IMR-90 (cell line): ENCODE measurements around the gene ALKBH5. TPM values are rescaled to one million over a fixed set of nuclear protein-coding genes. Genes with fewer than 3 reads are reported as not detected.

Source experiments
- ATAC-seq: fragments of 200-7000 bp; cut with Tn5 transposase; 2 replicates; pipeline ENCODE4 v1.9.1; 2020; ENCODE audit warnings: low read depth, mild to moderate bottlenecking, moderate library complexity
- BruUV-seq: library from RNA; stranded (reverse); fragments of 400-500 nt; replicated peaks from 2 replicates; lab custom pipeline; 2021; lab: Mats Ljungman, UMichigan
- CTCF ChIA-PET: fragments of 300-600 bp; formaldehyde crosslinking; extraction: SDS; loops from one replicate; lab custom pipeline; 2021; ENCODE audit warnings: antibody characterized with exemption; lab: Yijun Ruan, JAX
- POLR2A ChIA-PET: fragments of 300-600 bp; sonication (Branson Sonifier 250); formaldehyde crosslinking; loops from one replicate; lab custom pipeline; 2022; ENCODE audit warnings: antibody characterized with exemption; ENCODE audit not compliant: unreplicated experiment; lab: Charles Lee
- DNase-seq: peaks from one replicate; pipeline ENCODE4 v3.0.0; 2013
- H2AFZ ChIP-seq: replicated peaks from 2 replicates; pipeline ENCODE3; 2013; ENCODE audit warnings: low read length, mild to moderate bottlenecking; ENCODE audit not compliant: poor library complexity
- H2AK5ac ChIP-seq: 2 replicates; pipeline ENCODE4 v1.6.1; 2013; ENCODE audit warnings: low read depth, low read length, inconsistent platforms
- H2AK9ac ChIP-seq: replicated peaks from 2 replicates; pipeline ENCODE3; 2013; ENCODE audit warnings: mild to moderate bottlenecking, low read depth, low read length, moderate library complexity; ENCODE audit not compliant: poor library complexity
- H2BK120ac ChIP-seq: 2 replicates; pipeline ENCODE4 v1.6.1; 2013; ENCODE audit warnings: low read depth, low read length, inconsistent platforms
- H2BK15ac ChIP-seq: 3 replicates; pipeline ENCODE4 v1.6.1; 2013; ENCODE audit warnings: low read depth, low read length, inconsistent platforms
- H2BK20ac ChIP-seq: 2 replicates; pipeline ENCODE4 v1.6.1; 2013; ENCODE audit warnings: low read depth, mild to moderate bottlenecking, inconsistent platforms, low read length, moderate library complexity
- H2BK5ac ChIP-seq: 2 replicates; pipeline ENCODE4 v1.6.1; 2013; ENCODE audit warnings: mild to moderate bottlenecking, low read depth, low read length, inconsistent platforms; ENCODE audit not compliant: poor library complexity, severe bottlenecking
- H3K14ac ChIP-seq: replicated peaks from 2 replicates; pipeline ENCODE4 v1.6.1; 2013; ENCODE audit warnings: low read depth, low read length, inconsistent platforms
- H3K18ac ChIP-seq: 2 replicates; pipeline ENCODE4 v1.6.1; 2013; ENCODE audit warnings: low read depth, low read length, control low read depth
- H3K23ac ChIP-seq: 2 replicates; pipeline ENCODE4 v1.6.1; 2013; ENCODE audit warnings: low read depth, low read length, inconsistent platforms
- H3K27ac ChIP-seq: 2 replicates; pipeline ENCODE4 v1.5.1; 2013; ENCODE audit warnings: mild to moderate bottlenecking, control low read depth, low read length; ENCODE audit not compliant: insufficient read depth
- H3K27me3 ChIP-seq: 2 replicates; pipeline ENCODE4 v1.6.1; 2013; ENCODE audit warnings: low read length; ENCODE audit not compliant: control insufficient read depth, insufficient read depth
- H3K36me3 ChIP-seq: 2 replicates; pipeline ENCODE4 v1.6.1; 2013; ENCODE audit warnings: low read length, mixed read lengths; ENCODE audit not compliant: control insufficient read depth, insufficient read depth
- H3K4ac ChIP-seq: 2 replicates; pipeline ENCODE4 v1.6.1; 2013; ENCODE audit warnings: low read depth, low read length, inconsistent platforms
- H3K4me1 ChIP-seq: 2 replicates; pipeline ENCODE4 v1.6.1; 2013; ENCODE audit warnings: low read length, mixed read lengths; ENCODE audit not compliant: control insufficient read depth, insufficient read depth
- H3K4me2 ChIP-seq: 2 replicates; pipeline ENCODE4 v1.6.1; 2013; ENCODE audit warnings: low read depth, mild to moderate bottlenecking, control low read depth, low read length, moderate library complexity
- H3K4me3 ChIP-seq: 2 replicates; pipeline ENCODE4 v1.5.1; 2013; ENCODE audit warnings: low read depth, mild to moderate bottlenecking, control low read depth, low read length, moderate library complexity; ENCODE audit not compliant: insufficient read depth
- H3K56ac ChIP-seq: 2 replicates; pipeline ENCODE4 v1.6.1; 2013; ENCODE audit warnings: low read length, inconsistent platforms; ENCODE audit not compliant: insufficient read depth; ENCODE audit errors: extremely low read depth
- H3K79me1 ChIP-seq, 2 experiments: 2 replicates each; pipeline ENCODE4 v1.6.1; 2013; ENCODE audit warnings: low read length in 2 of 2, inconsistent platforms in 1 of 2, low read depth in 1 of 2
- H3K9ac ChIP-seq: 2 replicates; pipeline ENCODE4 v1.6.1; 2013; ENCODE audit warnings: low read depth, low read length, control low read depth
- H3K9me1 ChIP-seq: 2 replicates; pipeline ENCODE4 v1.6.1; 2013; ENCODE audit warnings: low read length, inconsistent platforms; ENCODE audit not compliant: insufficient read depth
- H3K9me3 ChIP-seq: 2 replicates; pipeline ENCODE4 v1.6.1; 2013; ENCODE audit warnings: low read length; ENCODE audit not compliant: control insufficient read depth, insufficient read depth
- H4K20me1 ChIP-seq: 2 replicates; pipeline ENCODE4 v1.6.1; 2013; ENCODE audit warnings: low read length, inconsistent platforms; ENCODE audit not compliant: insufficient read depth
- H4K5ac ChIP-seq: 2 replicates; pipeline ENCODE4 v1.6.1; 2013; ENCODE audit warnings: mild to moderate bottlenecking, low read depth, low read length, control low read depth
- H4K8ac ChIP-seq, 2 experiments: 2 replicates each; pipeline ENCODE4 v1.6.1; 2013; ENCODE audit warnings: low read depth in 2 of 2, low read length in 2 of 2, control low read depth in 1 of 2, inconsistent platforms in 1 of 2
- H4K91ac ChIP-seq: 2 replicates; pipeline ENCODE4 v1.6.1; 2013; ENCODE audit warnings: low read depth, low read length, inconsistent platforms; ENCODE audit not compliant: insufficient read depth
- BHLHE40 ChIP-seq: fragments of 150-350 bp; IDR thresholded peaks from 2 replicates; pipeline ENCODE4 v1.6.1; 2016; ENCODE audit warnings: mild to moderate bottlenecking, low read depth, low read length
- CEBPB ChIP-seq: IDR thresholded peaks from 2 replicates; pipeline ENCODE4 v1.6.1; 2012; ENCODE audit warnings: low read depth, low read length, improper control_type of control experiment
- CHD1 ChIP-seq: IDR thresholded peaks from 2 replicates; pipeline ENCODE4 v1.6.1; 2012; ENCODE audit warnings: low read depth, low read length, improper control_type of control experiment
- CTCF ChIP-seq: conservative IDR thresholded peaks from 2 replicates; pipeline ENCODE4 v1.5.1; 2012; ENCODE audit warnings: mild to moderate bottlenecking, low read depth, low read length, improper control_type of control experiment
- ELK1 ChIP-seq: fragments of 150-350 bp; IDR thresholded peaks from 2 replicates; pipeline ENCODE4 v1.6.1; 2016; ENCODE audit warnings: low read depth, mild to moderate bottlenecking, low read length, moderate library complexity, borderline replicate concordance
- FOS ChIP-seq: fragments of 150-350 bp; IDR thresholded peaks from 2 replicates; pipeline ENCODE4 v1.6.1; 2016; ENCODE audit warnings: low read depth, low read length
- MAFK ChIP-seq: IDR thresholded peaks from 2 replicates; pipeline ENCODE4 v1.6.1; 2012; ENCODE audit warnings: low read depth, low read length, improper control_type of control experiment
- MAZ ChIP-seq: IDR thresholded peaks from 2 replicates; pipeline ENCODE4 v1.6.1; 2012; ENCODE audit warnings: low read depth, mild to moderate bottlenecking, low read length, improper control_type of control experiment, moderate library complexity, borderline replicate concordance
- MXI1 ChIP-seq: IDR thresholded peaks from 2 replicates; pipeline ENCODE4 v1.6.1; 2012; ENCODE audit warnings: low read depth, mild to moderate bottlenecking, low read length, moderate library complexity, borderline replicate concordance
- NFE2L2 ChIP-seq: fragments of 150-350 bp; IDR thresholded peaks from 2 replicates; pipeline ENCODE4 v1.6.1; 2016; ENCODE audit warnings: low read depth, mild to moderate bottlenecking, low read length
- POLR2A ChIP-seq: IDR thresholded peaks from 2 replicates; pipeline ENCODE4 v1.6.1; 2012; ENCODE audit warnings: mild to moderate bottlenecking, low read depth, low read length
- RAD21 ChIP-seq: IDR thresholded peaks from 2 replicates; pipeline ENCODE4 v1.6.1; 2012; ENCODE audit warnings: low read length, improper control_type of control experiment
- RCOR1 ChIP-seq: IDR thresholded peaks from 2 replicates; pipeline ENCODE4 v1.6.1; 2012; ENCODE audit warnings: mild to moderate bottlenecking, low read length, improper control_type of control experiment; ENCODE audit not compliant: insufficient replicate concordance
- USF2 ChIP-seq: fragments of 150-350 bp; IDR thresholded peaks from 2 replicates; pipeline ENCODE4 v1.6.1; 2017; ENCODE audit warnings: mild to moderate bottlenecking, antibody characterized with exemption, low read length, low read depth
- WGBS, 2 experiments: methylation state at CpG; one replicate each; pipeline versions ENCODE4 v1.1.5 to v1.1.7; 2013; ENCODE audit warnings: missing lambda C conversion rate in 2 of 2; ENCODE audit not compliant: insufficient read length in 1 of 2; ENCODE audit errors: extremely low coverage in 2 of 2; 5-methylcytosine and 5-hydroxymethylcytosine counted together
- dilution Hi-C: fragments of 300-500 bp; cut with HindIII; formaldehyde crosslinking; loops from one replicate; pipeline ENCODE4 v1.14.3; 2018; ENCODE audit warnings: low sequenced_read_pairs; ENCODE audit not compliant: unreplicated experiment
- in situ Hi-C: fragments of 300-500 bp; cut with MboI; formaldehyde crosslinking; loops from 3 replicates; pipeline ENCODE4 v1.14.3; 2019; ENCODE audit warnings: low sequenced_read_pairs, inconsistent platforms, mixed read lengths
- intact Hi-C: fragments of 100-400 bp; cut with micrococcal nuclease; formaldehyde crosslinking; loops from 2 replicates; pipeline ENCODE4 v1.10.0; 2022
- polyA plus RNA-seq, 3 experiments: library from polyadenylated mRNA; depleted of rRNA; stranded (reverse); fragments of >200 nt; gene quantifications; 2 replicates each; pipeline ENCODE4 v1.2.3, GENCODE V29; 2012; ENCODE audit warnings: low replicate concordance in 1 of 3
- total RNA-seq: library from RNA; depleted of rRNA; stranded (reverse); fragments of >200 nt; gene quantifications from 2 replicates; pipeline ENCODE4 v1.2.3, GENCODE V29; 2012

ALKBH5 gene
- total and polyA plus RNA-seq, 2 of the 4 experiments (the other 2 are of a cell fraction): 57.6 to 79.6 TPM

GRCh38 chr17:18151290-18151689 lies 32.3 kb upstream of the ALKBH5 start:
- Histone ChIP-seq H3K4me3 (no peak overlapping the region), H3K14ac (no peak overlapping the region), H4K20me1 (no peaks in the 10 kb centered on the region), H3K9me1 (peaks cover 2% of the 10 kb centered on the region; the same call in 1 of the 2 replicates), H2BK20ac (no peak overlapping the region), H2AFZ (no peak overlapping the region), H3K4me1 (peaks cover 1% of the 10 kb centered on the region; the same call in 1 of the 2 replicates), H4K8ac (no peak overlapping the region), H2BK15ac (no peak overlapping the region), H3K4me2 (no peak overlapping the region), H3K36me3 (no peaks in the 10 kb centered on the region), H2AK9ac (no peak overlapping the region), H3K79me1 (no peaks in the 10 kb centered on the region), H4K91ac (no peak overlapping the region), H3K27me3 (peaks cover 8% of the 10 kb centered on the region), H2BK5ac (no peak overlapping the region), H3K56ac (no peak overlapping the region), H3K4ac (no peak overlapping the region), H3K27ac (no peak overlapping the region), H2BK120ac (no peak overlapping the region), H3K9ac (no peak overlapping the region), H3K9me3 (no peaks in the 10 kb centered on the region), H4K5ac (no peak overlapping the region), H3K23ac (no peak overlapping the region), H2AK5ac (no peak overlapping the region), H3K18ac (no peak overlapping the region)
- no CpG with 5 or more reads among the region's 9 CpGs for WGBS, 2 experiments
- no TSS peak for BruUV-seq
- POLR2A ChIA-PET: no interaction called here
- ATAC-seq (no peak), DNase-seq (no peak)
- intact Hi-C loops (no loop called here), dilution Hi-C loops (no loop called here), in situ Hi-C loops (no loop called here)
- no peak for TF ChIP-seq USF2
- no peak for TF ChIP-seq POLR2A
- TF ChIP-seq ELK1: no peak
- TF ChIP-seq FOS: no peak
- no peak for TF ChIP-seq NFE2L2
- no peak for TF ChIP-seq RCOR1
- TF ChIP-seq CEBPB: no peak
- TF ChIP-seq CHD1: no peak
- TF ChIP-seq MAFK: no peak
- TF ChIP-seq RAD21: no peak
- TF ChIP-seq CTCF: no peak
- TF ChIP-seq MXI1: no peak
- TF ChIP-seq BHLHE40: no peak
- TF ChIP-seq MAZ: no peak
- CTCF ChIA-PET: no interaction called here
